Spleen (tissue), 13 donors: Measurements from ENCODE around the gene CA11. TPM values are rescaled to one million over a fixed set of nuclear protein-coding genes. Genes with fewer than 3 reads are reported as not detected.
A peak's percentile ranks its signal among the peaks of the same experiment; 100 is the strongest.
"Not testable (repeated sequence)": the region's sequence is repeated elsewhere in the genome, so short reads cannot be mapped to it uniquely, and the experiment has no call there.

Experiments used
- DNase-seq: peaks from one replicate; pipeline ENCODE4 v3.0.0-alpha.2; 2020
- H3K27ac ChIP-seq, 8 donors: fragments of 200-600 bp; sonication (generic) in 7 of 8; 1 replicate in 4 of 8; 2 replicates in 4 of 8; pipeline versions ENCODE4 v1.5.0 to v1.8.0; 2016 to 2021; ENCODE audit warnings: inconsistent platforms in 4 of 8, mild to moderate bottlenecking in 4 of 8, moderate library complexity in 1 of 8
- H3K27me3 ChIP-seq, 7 donors: fragments of 200-600 bp; sonication (generic) in 6 of 7; replicated peaks in 1 of 7; 1 replicate in 4 of 7; 2 replicates in 3 of 7; pipeline versions ENCODE4 v1.5.0 to v1.8.0; 2016 to 2021; ENCODE audit warnings: inconsistent platforms in 3 of 7, mild to moderate bottlenecking in 1 of 7
- H3K36me3 ChIP-seq, 6 donors: fragments of 200-600 bp; sonication (generic) in 5 of 6; 1 replicate in 4 of 6; 2 replicates in 2 of 6; pipeline versions ENCODE4 v1.5.0 to v1.8.0; 2016 to 2021; ENCODE audit warnings: inconsistent platforms in 2 of 6
- H3K4me1 ChIP-seq, 6 donors: fragments of 200-600 bp; sonication (generic) in 5 of 6; 1 replicate in 3 of 6; 2 replicates in 3 of 6; pipeline versions ENCODE4 v1.5.0 to v1.8.0; 2016 to 2021; ENCODE audit warnings: inconsistent platforms in 3 of 6
- H3K4me3 ChIP-seq, 8 donors: fragments of 200-600 bp; sonication (generic) in 7 of 8; 1 replicate in 4 of 8; 2 replicates in 4 of 8; pipeline versions ENCODE4 v1.5.0 to v1.8.0; 2016 to 2021; ENCODE audit warnings: inconsistent platforms in 4 of 8, mild to moderate bottlenecking in 4 of 8, moderate library complexity in 2 of 8
- H3K9me3 ChIP-seq, 8 donors: fragments of 200-600 bp; sonication (generic) in 7 of 8; 1 replicate in 4 of 8; 2 replicates in 4 of 8; pipeline versions ENCODE4 v1.5.0 to v1.8.0; 2016 to 2021; ENCODE audit warnings: inconsistent platforms in 4 of 8
- CTCF ChIP-seq, 11 experiments: fragments of 200-600 bp in 7 of 11; fragments of 450-650 bp in 4 of 11; sonication (generic) in 4 of 11; IDR thresholded peaks in 8 of 11; conservative IDR thresholded peaks in 3 of 11; 1 replicate in 7 of 11; 2 replicates in 4 of 11; pipeline versions ENCODE4 v1.4.0 to v1.8.0; 2016 to 2021; ENCODE audit warnings: antibody characterized with exemption in 11 of 11, inconsistent platforms in 4 of 11, mild to moderate bottlenecking in 1 of 11
- POLR2A ChIP-seq, 3 donors: fragments of 450-650 bp; IDR thresholded peaks; one replicate each; pipeline ENCODE4 v1.5.1; 2017; ENCODE audit warnings: antibody characterized with exemption in 3 of 3, mild to moderate bottlenecking in 1 of 3
- POLR2AphosphoS5 ChIP-seq, 3 donors: sonication (generic); formaldehyde crosslinking; IDR thresholded peaks; one replicate each; pipeline ENCODE4 v1.5.1; 2017; ENCODE audit warnings: antibody characterized with exemption in 3 of 3
- WGBS, 5 donors: extraction: QIAGEN DNeasy Blood & Tissue Kit in 3 of 5; methylation state at CpG; one replicate each; pipeline versions ENCODE4 v1.1.5 to v1.1.7; 2013 to 2018; 5-methylcytosine and 5-hydroxymethylcytosine counted together
- intact Hi-C: fragments of 100-400 bp; cut with DNase I; formaldehyde crosslinking; loops from one replicate; pipeline ENCODE4 v1.15.0; 2023; ENCODE audit warnings: low total_unique reads
- long read RNA-seq, 2 donors: transcript quantifications; one replicate each; lab custom pipeline, GENCODE V29; 2026
- polyA plus RNA-seq, 3 donors: library from polyadenylated mRNA; stranded (reverse); fragments of 200-250 nt; gene quantifications; one replicate each; pipeline ENCODE4 v1.2.1, GENCODE V29; 2013
- total RNA-seq, 7 donors: library from RNA; depleted of rRNA in 3 of 7; stranded (reverse); fragments of >200 nt in 3 of 7; fragmentation: NEBNext Ultra II Directional in 4 of 7; extraction: Animal tissue kit (Norgen Biotek cat#: 25700) in 4 of 7; gene quantifications; one replicate each; pipeline versions ENCODE4 v1.1.0 to v1.2.1, GENCODE V29; 2016 to 2021
- donor health status: healthy with polysubstance abuse.
- donor health status: DM: no; HTN: no; CAD: no; lungs with moderate emphysema.
- donor health status: DM: no; HTN: no; CAD: no.
- donor health status: Bipolar disorder and iron deficiency.
- donor health status: healthy.
- donor health status: DM: no; HTN: no; CAD: no.
- donor health status: DM: yes; HTN: yes; CAD: no.

Gene CA11
- total RNA-seq (10 to 100 TPM in 2 of 7 donors, 1 to 10 TPM in 5; 1.9 to 10.7 (median 4.4) TPM), polyA plus RNA-seq (10 to 100 TPM in 2 of 3 donors, 1 to 10 TPM in 1; 9.7 to 14.5 (median 10.5) TPM)
- long read RNA-seq, donor 1: 0 reads
- long read RNA-seq, donor 2: 0 reads

- Histone ChIP-seq H3K9me3 (no peaks in the 10 kb centered on the region), H3K4me3 (peak within 1 kb of the TSS; percentile 40 to 78 (median 50)), H3K27me3 (peaks cover 0 to 5% (median 0%) of the 10 kb centered on the region in 7 donors), H3K27ac (peak within 1 kb of the TSS; percentile 87 to 96 (median 90)), H3K4me1 (peaks cover 16 to 60% (median 41%) of the 10 kb centered on the region in 6 donors), H3K36me3 (no peaks in the 10 kb centered on the region)
- peak in 1 of 3 donors; percentile 48 for TF ChIP-seq POLR2A (IDR thresholded peaks at IDR 0.05)
- peak; percentile 49 to 79 (median 78) for TF ChIP-seq POLR2AphosphoS5 (IDR thresholded peaks at IDR 0.05)
- TF ChIP-seq CTCF (IDR thresholded peaks at IDR 0.05 in 8 of 11, conservative IDR thresholded peaks at IDR 0.05 in 3 of 11): peak; percentile 90 to 98 (median 97)
- WGBS, 5 donors: 0 to 2% (median 1%) methylated on average over 24 to 33 of the region's 33 CpGs
- peak; percentile 97 for DNase-seq
- intact Hi-C loops: no loop called here
These were observed at the start of gene CA11 for GRCh38 chr19:48646001-48646721. Gene CA11, minus strand, starts transcription at chr19:48646187. Its CDS starts 555 bp downstream, at chr19:48645632.

GRCh38 chr19:48693629-48694028 lies 47.6 kb upstream of the CA11 start:
- peaks cover 7 to 32% (median 20%) of the 10 kb centered on the region in 6 donors for H3K4me1 ChIP-seq
- H3K9me3 ChIP-seq, H3K4me3 ChIP-seq, H3K27ac ChIP-seq, DNase-seq, H3K36me3 ChIP-seq, intact Hi-C loops: not testable (repeated sequence)
- H3K27me3 ChIP-seq: peaks cover 0 to 30% (median 9%) of the 10 kb centered on the region in 7 donors
- 83 to 95% (median 89%) methylated on average over 9 of the region's 9 CpGs for WGBS, 5 donors

DNA sequence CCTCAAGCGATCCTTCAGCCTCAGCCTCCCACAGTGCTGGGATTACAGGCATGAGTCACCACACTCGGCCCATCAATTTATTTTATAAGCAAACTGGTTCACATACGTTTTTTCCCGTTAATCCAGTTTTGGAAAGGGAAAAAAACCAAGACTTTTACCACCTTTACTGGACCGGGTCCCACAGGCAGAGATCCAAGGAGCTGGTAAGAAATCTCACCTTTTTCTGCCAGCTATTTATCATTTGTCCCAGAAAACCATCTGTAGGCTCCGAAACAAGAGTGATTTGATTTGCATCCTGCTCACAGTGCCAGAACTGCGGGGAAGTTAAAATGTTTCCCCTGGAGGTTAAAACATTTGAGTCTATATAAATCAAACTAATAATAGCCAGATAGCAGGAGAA lies 43.5 kb upstream of the CA11 start:
- no peak overlapping the region for H3K27ac ChIP-seq
- no peak for DNase-seq
- 72 to 89% (median 81%) methylated on average over 7 of the region's 7 CpGs for WGBS, 5 donors
- no peak overlapping the region for H3K4me3 ChIP-seq
- no peaks in the 10 kb centered on the region for H3K27me3 ChIP-seq
- H3K4me1 ChIP-seq: peaks cover 0 to 8% (median 0%) of the 10 kb centered on the region in 6 donors
- no peaks in the 10 kb centered on the region for H3K36me3 ChIP-seq
- no peaks in the 10 kb centered on the region for H3K9me3 ChIP-seq
- intact Hi-C loops: no loop called here
- no peak for TF ChIP-seq CTCF (IDR thresholded peaks at IDR 0.05 in 8 of 11, conservative IDR thresholded peaks at IDR 0.05 in 3 of 11)
- TF ChIP-seq POLR2AphosphoS5 (IDR thresholded peaks at IDR 0.05): no peak
- no peak for TF ChIP-seq POLR2A (IDR thresholded peaks at IDR 0.05)

DNA sequence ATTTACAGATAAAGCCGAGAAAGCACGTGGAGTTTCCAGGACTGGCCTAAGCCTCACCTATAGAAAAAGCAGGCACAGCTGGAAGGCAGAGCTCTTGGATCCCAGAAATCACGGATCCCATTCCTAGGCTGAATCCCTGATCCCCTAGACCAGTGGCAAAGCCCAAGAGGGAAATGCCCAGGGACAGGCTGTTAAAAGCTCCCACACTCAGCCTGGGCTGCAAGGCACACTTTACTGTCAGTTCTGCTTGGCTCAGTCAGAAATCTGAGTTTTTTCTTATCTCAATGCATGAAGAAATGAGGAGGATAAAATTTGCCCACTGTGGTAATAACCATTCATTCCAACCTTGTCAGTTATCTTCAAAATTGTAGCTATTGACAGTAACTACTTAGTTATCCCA lies 41.8 kb upstream of the CA11 start:
- 80 to 96% (median 90%) methylated on average over 3 of the region's 3 CpGs for WGBS, 5 donors
- H3K27ac ChIP-seq: peak overlapping the region in 3 of 8 donors; percentile 22 to 41 (median 25)
- H3K4me3 ChIP-seq: no peak overlapping the region
- intact Hi-C loops: no loop called here
- H3K27me3 ChIP-seq: no peaks in the 10 kb centered on the region
- H3K36me3 ChIP-seq: no peaks in the 10 kb centered on the region
- no peaks in the 10 kb centered on the region for H3K9me3 ChIP-seq
- no peak for DNase-seq
- H3K4me1 ChIP-seq: peaks cover 0 to 8% (median 0%) of the 10 kb centered on the region in 6 donors
- TF ChIP-seq POLR2AphosphoS5 (IDR thresholded peaks at IDR 0.05) (no peak), POLR2A (IDR thresholded peaks at IDR 0.05) (no peak), CTCF (IDR thresholded peaks at IDR 0.05 in 8 of 11, conservative IDR thresholded peaks at IDR 0.05 in 3 of 11) (no peak)

- H3K4me3 ChIP-seq, intact Hi-C loops, DNase-seq, H3K27me3 ChIP-seq, H3K36me3 ChIP-seq, H3K4me1 ChIP-seq, H3K9me3 ChIP-seq: not testable (repeated sequence)
- 88 to 94% (median 91%) methylated on average over 7 of the region's 7 CpGs for WGBS, 5 donors
- H3K27ac ChIP-seq: peak overlapping the region in 5 of 8 donors; percentile 16 to 41 (median 22)
These were observed 40.6 kb upstream of the CA11 start for GRCh38 chr19:48686637-48687036.
